Stomach (tissue), 4 donors: Measurements from ENCODE around the gene E4F1.

Experiments used
- EP300 ChIP-seq: sonication (generic); formaldehyde crosslinking; IDR thresholded peaks from one replicate; pipeline ENCODE4 v1.6.1; 2017; ENCODE audit warnings: antibody characterized with exemption
- POLR2A ChIP-seq, 4 donors: fragments of 450-650 bp; IDR thresholded peaks; one replicate each; pipeline ENCODE4 v1.6.1; 2016; ENCODE audit warnings: antibody characterized with exemption in 4 of 4, control low read depth in 2 of 4, mild to moderate bottlenecking in 1 of 4, moderate library complexity in 1 of 4
- POLR2AphosphoS5 ChIP-seq, 3 donors: sonication (generic); formaldehyde crosslinking; IDR thresholded peaks; one replicate each; pipeline ENCODE4 v1.6.1; 2016; ENCODE audit warnings: antibody characterized with exemption in 3 of 3
- TF ChIP-seq, protein P1 (sequence below), 7 experiments: fragments of 450-650 bp in 4 of 7; fragments of 200-600 bp in 3 of 7; sonication (generic) in 3 of 7; IDR thresholded peaks; one replicate each; pipeline ENCODE4 v1.5.1; 2016 to 2019; ENCODE audit warnings: antibody characterized with exemption in 7 of 7, control low read depth in 2 of 7, mild to moderate bottlenecking in 1 of 7

DNA sequence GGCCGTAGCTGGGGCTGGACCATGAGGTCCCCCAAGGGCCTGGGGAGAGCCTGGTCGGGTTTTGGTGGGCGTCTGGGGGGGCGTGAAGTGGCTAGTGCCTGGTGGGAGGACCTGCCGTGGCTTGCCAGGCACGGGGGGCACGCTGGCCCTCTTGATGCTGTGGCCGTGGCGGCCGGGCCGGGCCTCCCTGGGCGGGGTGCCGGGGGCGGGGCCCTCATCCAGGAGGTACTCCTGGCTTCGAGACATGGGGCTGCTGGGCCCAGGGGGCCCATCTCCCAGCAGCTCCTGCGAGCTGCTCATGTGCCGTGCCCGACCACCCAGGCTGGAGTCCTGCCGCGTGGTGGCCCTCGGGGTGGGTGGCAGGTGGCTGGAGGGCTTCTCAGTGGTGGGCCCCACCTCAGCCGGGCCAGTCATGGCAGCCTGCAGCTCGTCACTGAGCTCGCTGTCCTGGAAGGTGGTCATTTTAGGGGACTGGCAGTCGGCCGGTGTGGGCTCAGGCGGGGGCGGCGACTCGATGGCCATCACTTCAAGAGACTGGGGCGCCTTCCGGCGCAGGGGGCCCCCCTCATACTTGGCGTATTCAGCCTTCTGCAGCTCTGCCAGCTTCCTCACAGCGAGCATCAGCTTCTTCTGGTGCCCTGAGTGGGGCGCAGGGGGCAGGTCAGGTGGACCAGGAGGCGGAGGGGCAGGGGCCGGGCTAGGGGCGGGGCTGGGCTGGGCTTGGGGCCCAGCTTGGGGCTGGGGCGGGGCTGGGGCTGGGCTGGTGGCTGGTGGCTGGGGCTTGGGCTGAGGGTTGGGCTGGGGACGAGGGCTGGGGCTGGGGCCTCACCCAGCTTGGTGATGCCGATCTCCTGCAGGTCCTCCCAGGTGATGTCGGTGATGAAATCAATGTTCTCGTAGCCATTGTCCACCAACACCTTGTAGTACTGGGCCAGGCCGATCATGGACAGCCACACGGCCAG, 42.1 kb upstream of the E4F1 start:
- TF ChIP-seq POLR2A (IDR thresholded peaks at IDR 0.05) (no peak), POLR2AphosphoS5 (IDR thresholded peaks at IDR 0.05) (no peak), EP300 (no peak)
- TF ChIP-seq, protein P1, sequence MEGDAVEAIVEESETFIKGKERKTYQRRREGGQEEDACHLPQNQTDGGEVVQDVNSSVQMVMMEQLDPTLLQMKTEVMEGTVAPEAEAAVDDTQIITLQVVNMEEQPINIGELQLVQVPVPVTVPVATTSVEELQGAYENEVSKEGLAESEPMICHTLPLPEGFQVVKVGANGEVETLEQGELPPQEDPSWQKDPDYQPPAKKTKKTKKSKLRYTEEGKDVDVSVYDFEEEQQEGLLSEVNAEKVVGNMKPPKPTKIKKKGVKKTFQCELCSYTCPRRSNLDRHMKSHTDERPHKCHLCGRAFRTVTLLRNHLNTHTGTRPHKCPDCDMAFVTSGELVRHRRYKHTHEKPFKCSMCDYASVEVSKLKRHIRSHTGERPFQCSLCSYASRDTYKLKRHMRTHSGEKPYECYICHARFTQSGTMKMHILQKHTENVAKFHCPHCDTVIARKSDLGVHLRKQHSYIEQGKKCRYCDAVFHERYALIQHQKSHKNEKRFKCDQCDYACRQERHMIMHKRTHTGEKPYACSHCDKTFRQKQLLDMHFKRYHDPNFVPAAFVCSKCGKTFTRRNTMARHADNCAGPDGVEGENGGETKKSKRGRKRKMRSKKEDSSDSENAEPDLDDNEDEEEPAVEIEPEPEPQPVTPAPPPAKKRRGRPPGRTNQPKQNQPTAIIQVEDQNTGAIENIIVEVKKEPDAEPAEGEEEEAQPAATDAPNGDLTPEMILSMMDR (IDR thresholded peaks at IDR 0.05): no peak
